Measurements from ENCODE around the gene CHPT1. TPM values are rescaled to one million over a fixed set of nuclear protein-coding genes. Genes with fewer than 3 reads are reported as not detected.

CHPT1 gene
- total and polyA plus RNA-seq, 2 of the 13 experiments (the other 11 are each of a cell fraction or from before 2014, with no cell fraction given): 117 to 178 TPM

GRCh38 chr12:101697930-101698799 lies 725 bp downstream of the CHPT1 start:
- POLR2A ChIA-PET: interaction anchor here (0.6 to 2.8 kb wide), 17 partner anchors 9 to 291 kb away, joined by 3 to 20 read pairs (median 4); partner anchors contain the start of gene ARL1
- no peak overlapping the region for H2AFZ ChIP-seq (ENCODE audit: low read length)
- peak; percentile 34; the same call in 1 of the 2 replicates for TF ChIP-seq ZNF138 (CRISPR knock-in tag; IDR thresholded peaks at IDR 0.05; ENCODE audit: low read depth)
- TF ChIP-seq HOXD1 (CRISPR knock-in tag; IDR thresholded peaks at IDR 0.05): no peak
- no peak for TF ChIP-seq ZNF501 (CRISPR knock-in tag; IDR thresholded peaks at IDR 0.05)
- no peak for TF ChIP-seq ZNF160 (CRISPR knock-in tag; IDR thresholded peaks at IDR 0.05)
- no peak for TF ChIP-seq ZNF546 (CRISPR knock-in tag; conservative IDR thresholded peaks at IDR 0.05)
- TF ChIP-seq NFATC3 (CRISPR knock-in tag; IDR thresholded peaks at IDR 0.05): no peak
- TF ChIP-seq ZNF816 (CRISPR knock-in tag; IDR thresholded peaks at IDR 0.05; ENCODE audit: borderline replicate concordance): 0 out of 2 replicates have a peak, but pooled peaks have one; percentile 25
- TF ChIP-seq NFE2 (CRISPR knock-in tag; IDR thresholded peaks at IDR 0.05): no peak
- TF ChIP-seq MAF1 (CRISPR knock-in tag; IDR thresholded peaks at IDR 0.05; ENCODE audit: borderline replicate concordance): no peak
- peak; percentile 53; the same call in 1 of the 2 replicates for TF ChIP-seq AHDC1 (CRISPR knock-in tag; IDR thresholded peaks at IDR 0.05; ENCODE audit: borderline replicate concordance)
- no peak for TF ChIP-seq ZNF331 (CRISPR knock-in tag; IDR thresholded peaks at IDR 0.05)
- TF ChIP-seq, protein P1, sequence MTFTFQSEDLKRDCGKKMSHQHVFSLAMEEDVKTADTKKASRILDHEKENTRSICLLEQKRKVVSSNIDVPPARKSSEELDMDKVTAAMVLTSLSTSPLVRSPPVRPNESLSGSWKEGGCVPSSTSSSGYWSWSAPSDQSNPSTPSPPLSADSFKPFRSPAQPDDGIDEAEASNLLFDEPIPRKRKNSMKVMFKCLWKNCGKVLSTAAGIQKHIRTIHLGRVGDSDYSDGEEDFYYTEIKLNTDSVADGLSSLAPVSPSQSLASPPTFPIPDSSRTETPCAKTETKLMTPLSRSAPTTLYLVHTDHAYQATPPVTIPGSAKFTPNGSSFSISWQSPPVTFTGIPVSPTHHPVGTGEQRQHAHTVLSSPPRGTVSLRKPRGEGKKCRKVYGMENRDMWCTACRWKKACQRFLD (CRISPR knock-in tag; IDR thresholded peaks at IDR 0.05; ENCODE audit: borderline replicate concordance): no peak
- TF ChIP-seq, protein P2, sequence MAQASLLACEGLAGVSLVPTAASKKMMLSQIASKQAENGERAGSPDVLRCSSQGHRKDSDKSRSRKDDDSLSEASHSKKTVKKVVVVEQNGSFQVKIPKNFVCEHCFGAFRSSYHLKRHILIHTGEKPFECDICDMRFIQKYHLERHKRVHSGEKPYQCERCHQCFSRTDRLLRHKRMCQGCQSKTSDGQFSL (CRISPR knock-in tag; IDR thresholded peaks at IDR 0.05): no peak
- TF ChIP-seq ZFP90 (CRISPR knock-in tag; IDR thresholded peaks at IDR 0.05; ENCODE audit: borderline replicate concordance): no peak
- no peak for TF ChIP-seq ZNF232 (CRISPR knock-in tag; IDR thresholded peaks at IDR 0.05; ENCODE audit: borderline replicate concordance)
- no peak for TF ChIP-seq HDAC6 (IDR thresholded peaks at IDR 0.05; ENCODE audit: low read depth, low read length)

More at GRCh38 chr12:101697930-101698799, 725 bp downstream of the CHPT1 start:
- Histone ChIP-seq H4K20me1 (ENCODE audit: insufficient read depth, low read length) (peaks cover 26% of the 10 kb centered on the region), H3K79me2 (ENCODE audit: insufficient read depth, low read length) (peaks cover 61% of the 10 kb centered on the region), H3K4me2 (ENCODE audit: low read depth, low read length) (peak overlapping the region; percentile 79), H3K9me3 (ENCODE audit: low read length) (no peaks in the 10 kb centered on the region), H3K9ac (ENCODE audit: insufficient read depth, low read depth, low read length) (peak overlapping the region; percentile 95), H3K4me3 (replicated peaks in 1 of 3; ENCODE audit: insufficient read depth in 1 of 3, low read depth in 2 of 3, low read length in 3 of 3) (peak overlapping the region; percentile 97 to 100 (median 99)), H3K36me3 (replicated peaks in 1 of 2; ENCODE audit: control insufficient read depth in 1 of 2, insufficient read depth in 2 of 2, low read length in 2 of 2) (peaks cover 0 to 5% of the 10 kb centered on the region in 2 experiments; a peak in 1 of 5 replicates), H3K4me1 (ENCODE audit: insufficient read depth, low read length) (peaks cover 61% of the 10 kb centered on the region), H3K27me3 (ENCODE audit: control insufficient read depth in 1 of 2, insufficient read depth in 2 of 2, low read length in 2 of 2) (no peaks in the 10 kb centered on the region; a peak in 2 of 5 replicates), H3K27ac (ENCODE audit: extremely low read length, insufficient read depth, low read length) (peak overlapping the region; percentile 98)
- BruUV-seq (replicated peaks): TSS peak; percentile 49
- intact Hi-C loops (cut with micrococcal nuclease; ENCODE audit: unreplicated experiment) (loop anchor here (1.0 to 5.0 kb wide), 4 partner anchors 15 to 128 kb away; no protein-coding TSS in a partner anchor), in situ Hi-C loops (cut with HindIII; ENCODE audit: extremely low pct_ligation_motif_present, low pct_unique_long_range_greater_than_20kb) (loop anchor here (10.0 kb wide), 1 partner anchor 93 kb away; no protein-coding TSS in a partner anchor)
- DNase-seq (ENCODE audit: low spot score): peak; percentile 22
- peak; percentile 39 for FAIRE-seq
- under 1% methylated on average over 15 of the region's 67 CpGs for WGBS (ENCODE audit: low lambda C conversion rate)
- ATAC-seq: peak; percentile 45
- CTCF ChIA-PET (ENCODE audit: low intra/inter-chr PET ratio, low total read pairs): interaction anchor here (0.9 kb wide), 1 partner anchor 28 kb away, joined by 3 read pairs; no protein-coding TSS in a partner anchor
